ENCODE results near the gene SULT2B1.

Gene SULT2B1

GRCh38 chr19:48615231-48616040 is 63.5 kb downstream of the SULT2B1 start:
- no peak overlapping the region for H3K27ac Mint-ChIP-seq (ENCODE audit: low read depth)
- peaks cover 45% of the 10 kb centered on the region for H3K4me1 Mint-ChIP-seq
- no peaks in the 10 kb centered on the region for H3K9me3 Mint-ChIP-seq
- H3K27me3 Mint-ChIP-seq: no peaks in the 10 kb centered on the region
- ATAC-seq (replicated peaks; ENCODE audit: extremely low read depth, poor library complexity, severe bottlenecking): no peak
- H3K4me3 Mint-ChIP-seq: peak overlapping the region; percentile 18
- no peak for DNase-seq (ENCODE audit: low spot score in 2 of 2)
- H3K36me3 Mint-ChIP-seq (ENCODE audit: insufficient read depth): peaks cover 27% of the 10 kb centered on the region

- H3K4me3 Mint-ChIP-seq: peak overlapping the region; percentile 93
- no peak for ATAC-seq (replicated peaks; ENCODE audit: extremely low read depth, poor library complexity, severe bottlenecking)
- H3K4me1 Mint-ChIP-seq: peaks cover 45% of the 10 kb centered on the region
- H3K36me3 Mint-ChIP-seq (ENCODE audit: insufficient read depth): peaks cover 28% of the 10 kb centered on the region
- no peaks in the 10 kb centered on the region for H3K9me3 Mint-ChIP-seq
- no peak for DNase-seq (ENCODE audit: low spot score in 2 of 2)
- no peaks in the 10 kb centered on the region for H3K27me3 Mint-ChIP-seq
- peak overlapping the region; percentile 88 for H3K27ac Mint-ChIP-seq (ENCODE audit: low read depth)
These were observed 64.1 kb downstream of the SULT2B1 start for GRCh38 chr19:48616041-48616436.

- H3K27me3 Mint-ChIP-seq: no peaks in the 10 kb centered on the region
- H3K36me3 Mint-ChIP-seq (ENCODE audit: insufficient read depth): peaks cover 30% of the 10 kb centered on the region
- DNase-seq (ENCODE audit: low spot score in 2 of 2): no peak
- peak overlapping the region; percentile 93 for H3K4me3 Mint-ChIP-seq
- H3K27ac Mint-ChIP-seq (ENCODE audit: low read depth): peak overlapping the region; percentile 88
- H3K9me3 Mint-ChIP-seq: no peaks in the 10 kb centered on the region
- peaks cover 45% of the 10 kb centered on the region for H3K4me1 Mint-ChIP-seq
- ATAC-seq (replicated peaks; ENCODE audit: extremely low read depth, poor library complexity, severe bottlenecking): no peak
These were observed 64.6 kb downstream of the SULT2B1 start for GRCh38 chr19:48616491-48617056.

DNA sequence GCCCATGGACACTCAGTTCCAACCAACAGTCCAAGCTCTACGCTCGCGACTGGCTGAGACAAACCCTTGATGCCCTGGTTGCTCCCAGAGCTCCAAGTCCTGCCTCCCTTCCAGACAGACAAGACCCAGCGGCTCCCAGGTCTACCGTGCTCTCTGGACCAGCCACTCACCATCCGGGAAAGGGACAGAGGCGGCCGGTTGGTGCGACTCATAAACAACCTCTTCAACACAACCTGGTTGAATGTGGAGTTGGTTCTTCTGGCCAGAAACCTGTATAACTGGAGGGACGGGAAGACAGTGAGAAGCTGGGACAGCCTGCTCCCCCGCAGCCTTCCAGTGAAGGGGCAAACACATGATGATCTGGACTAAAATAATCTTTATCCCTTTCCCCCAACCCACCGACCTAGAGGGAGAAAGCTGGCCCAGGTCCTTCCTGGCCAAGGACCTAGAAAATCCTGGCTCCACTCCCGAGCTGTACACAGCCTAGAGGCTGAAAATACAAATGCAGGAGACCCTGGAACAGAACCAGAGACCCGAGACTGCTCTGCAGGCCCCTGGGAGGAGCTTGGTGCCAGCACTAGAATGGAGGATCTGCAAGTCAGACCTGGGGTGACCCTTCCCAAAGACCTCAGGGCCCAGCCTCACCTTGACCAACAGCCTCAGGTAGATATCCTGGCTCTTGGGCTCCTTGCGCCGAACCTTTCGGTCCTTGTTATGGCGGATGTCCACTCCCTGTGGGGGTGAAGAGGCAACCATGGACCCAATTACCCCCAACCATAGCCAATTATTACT is 65.4 kb downstream of the SULT2B1 start:
- Mint-ChIP-seq H3K4me1 (peaks cover 45% of the 10 kb centered on the region), H3K27me3 (no peaks in the 10 kb centered on the region)

DNA sequence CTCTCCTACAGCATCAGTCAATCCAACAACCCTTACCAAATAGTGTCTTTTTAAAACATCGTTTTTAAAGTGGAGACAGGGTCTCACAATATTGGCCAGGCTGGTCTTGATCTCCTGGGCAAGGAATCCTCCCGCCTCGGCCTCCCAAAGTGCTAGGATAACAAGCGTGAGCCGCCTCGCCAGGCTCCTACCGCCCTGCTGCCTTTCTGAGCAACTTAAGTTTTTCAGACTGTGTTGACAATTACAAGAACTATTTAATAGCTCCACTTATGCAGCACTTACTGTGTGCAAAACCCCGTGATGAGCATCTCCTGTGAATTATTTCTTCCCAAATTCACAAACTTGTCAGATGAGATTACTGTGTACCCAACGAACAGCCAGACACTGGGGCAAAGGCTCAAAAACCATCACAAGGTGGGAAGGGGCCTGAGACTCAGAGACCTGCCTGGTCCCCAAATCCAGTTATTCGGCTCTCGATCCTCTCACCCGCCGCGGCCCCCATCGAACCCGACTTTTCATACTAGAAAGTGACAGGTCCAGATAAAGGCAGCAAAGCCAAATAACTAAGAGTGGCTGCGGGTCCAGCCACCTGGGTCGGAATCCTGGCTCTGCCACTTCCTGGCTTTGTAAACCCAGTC is 66.4 kb downstream of the SULT2B1 start:
- peak overlapping the region; percentile 95 for H3K27ac Mint-ChIP-seq (ENCODE audit: low read depth)
- H3K9me3 Mint-ChIP-seq: no peaks in the 10 kb centered on the region
- DNase-seq (ENCODE audit: low spot score in 2 of 2) (no peak), ATAC-seq (replicated peaks; ENCODE audit: extremely low read depth, poor library complexity, severe bottlenecking) (no peak)
- no peaks in the 10 kb centered on the region for H3K27me3 Mint-ChIP-seq
- H3K4me1 Mint-ChIP-seq: peaks cover 48% of the 10 kb centered on the region
- peaks cover 34% of the 10 kb centered on the region for H3K36me3 Mint-ChIP-seq (ENCODE audit: insufficient read depth)
- peak overlapping the region; percentile 93 for H3K4me3 Mint-ChIP-seq

More for the DNA sequence above, 65.4 kb downstream of the SULT2B1 start:
- DNase-seq (ENCODE audit: low spot score in 2 of 2) (no peak), ATAC-seq (replicated peaks; ENCODE audit: extremely low read depth, poor library complexity, severe bottlenecking) (no peak)
- Mint-ChIP-seq H3K4me3 (peak overlapping the region; percentile 93), H3K9me3 (no peaks in the 10 kb centered on the region), H3K27ac (ENCODE audit: low read depth) (peak overlapping the region; percentile 88), H3K36me3 (ENCODE audit: insufficient read depth) (peaks cover 31% of the 10 kb centered on the region)

- Mint-ChIP-seq H3K27ac (ENCODE audit: low read depth) (peak within 1 kb of the TSS; percentile 95), H3K4me1 (peaks cover 50% of the 10 kb centered on the region)
These were observed 67.1 kb downstream of the SULT2B1 start, which contains the start of the genes RPL18 and SPHK2 for GRCh38 chr19:48618916-48619691. RPL18 (minus strand) TSS chr19:48619178; CDS start chr19:48619143, 35 bp downstream. SPHK2 (plus strand) TSS chr19:48619506; CDS start chr19:48620515, 1,009 bp downstream.

DNA sequence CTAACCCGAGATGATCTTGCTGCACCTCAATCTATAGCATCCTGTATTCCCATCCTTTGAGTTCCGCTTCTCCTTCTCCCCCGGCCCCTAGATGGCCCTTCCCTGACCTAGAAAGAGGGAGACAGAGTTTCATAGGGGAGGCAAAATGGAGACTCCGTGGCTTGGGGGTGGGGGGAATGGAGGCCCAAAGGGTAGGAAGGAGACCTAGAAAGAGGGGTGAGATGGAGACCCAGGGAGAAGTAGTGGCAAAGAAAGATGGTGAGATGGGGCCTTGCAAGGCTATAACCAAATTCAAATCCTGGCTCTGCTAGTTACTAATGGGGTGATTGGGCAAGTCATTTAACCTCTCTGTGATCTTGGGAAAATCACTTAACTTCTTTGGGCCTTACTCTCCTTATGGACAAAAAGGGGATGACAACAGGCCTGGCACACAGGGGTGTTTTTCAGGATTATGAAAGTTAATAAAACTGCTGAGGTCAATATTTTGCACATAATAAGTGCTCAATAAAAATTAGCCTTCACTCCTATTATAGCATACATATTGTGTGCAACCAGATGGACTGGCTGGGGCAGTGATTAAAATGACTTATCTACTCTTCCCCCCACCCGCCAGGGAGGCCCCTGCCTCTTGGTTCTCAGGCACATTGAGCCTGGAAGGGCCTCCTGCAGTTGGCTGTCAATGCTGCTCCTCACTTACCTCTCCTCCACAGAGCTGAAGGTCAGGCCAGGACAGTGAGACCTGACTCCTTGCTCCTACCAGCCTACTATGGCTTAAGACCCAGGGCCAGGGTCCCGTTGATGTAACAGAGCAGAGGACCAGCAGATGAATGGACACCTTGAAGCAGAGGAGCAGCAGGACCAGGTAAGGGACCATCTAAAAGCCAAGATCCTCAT is 68.0 kb downstream of the SULT2B1 start:
- no peak for DNase-seq (ENCODE audit: low spot score in 2 of 2)
- Mint-ChIP-seq H3K4me1 (peaks cover 57% of the 10 kb centered on the region), H3K27me3 (no peaks in the 10 kb centered on the region), H3K4me3 (peak overlapping the region; percentile 93), H3K9me3 (no peaks in the 10 kb centered on the region), H3K36me3 (ENCODE audit: insufficient read depth) (peaks cover 34% of the 10 kb centered on the region), H3K27ac (ENCODE audit: low read depth) (peak overlapping the region; percentile 95)
- ATAC-seq (replicated peaks; ENCODE audit: extremely low read depth, poor library complexity, severe bottlenecking): no peak

More at GRCh38 chr19:48618916-48619691, 67.1 kb downstream of the SULT2B1 start, which contains the start of the genes RPL18 and SPHK2:
- peak within 1 kb of the TSS; percentile 93 for H3K4me3 Mint-ChIP-seq
- DNase-seq (ENCODE audit: low spot score in 2 of 2) (peak; percentile 88 to 94), ATAC-seq (replicated peaks; ENCODE audit: extremely low read depth, poor library complexity, severe bottlenecking) (peak; percentile 81)
- peaks cover 33% of the 10 kb centered on the region for H3K36me3 Mint-ChIP-seq (ENCODE audit: insufficient read depth)
- no peaks in the 10 kb centered on the region for H3K27me3 Mint-ChIP-seq
- no peaks in the 10 kb centered on the region for H3K9me3 Mint-ChIP-seq

- no peak for DNase-seq (ENCODE audit: low spot score in 2 of 2)
- Mint-ChIP-seq H3K9me3 (no peaks in the 10 kb centered on the region), H3K36me3 (ENCODE audit: insufficient read depth) (peaks cover 27% of the 10 kb centered on the region), H3K27ac (ENCODE audit: low read depth) (peak overlapping the region; percentile 85), H3K27me3 (no peaks in the 10 kb centered on the region), H3K4me3 (peak overlapping the region; percentile 77), H3K4me1 (peaks cover 45% of the 10 kb centered on the region)
- no peak for ATAC-seq (replicated peaks; ENCODE audit: extremely low read depth, poor library complexity, severe bottlenecking)
These were observed 71.6 kb downstream of the SULT2B1 start for GRCh38 chr19:48623556-48624066.

- DNase-seq (ENCODE audit: low spot score in 2 of 2) (peak; percentile 80 to 81), ATAC-seq (replicated peaks; ENCODE audit: extremely low read depth, poor library complexity, severe bottlenecking) (peak; percentile 74)
- Mint-ChIP-seq H3K27ac (ENCODE audit: low read depth) (peak overlapping the region; percentile 85), H3K9me3 (no peaks in the 10 kb centered on the region), H3K4me1 (peaks cover 46% of the 10 kb centered on the region), H3K36me3 (ENCODE audit: insufficient read depth) (peaks cover 21% of the 10 kb centered on the region), H3K4me3 (peak overlapping the region; percentile 77), H3K27me3 (no peaks in the 10 kb centered on the region)
These were observed 72.2 kb downstream of the SULT2B1 start for GRCh38 chr19:48624067-48624594.

GRCh38 chr19:48624791-48625723 is 73.1 kb downstream of the SULT2B1 start:
- Mint-ChIP-seq H3K27me3 (no peaks in the 10 kb centered on the region), H3K4me1 (peaks cover 38% of the 10 kb centered on the region), H3K36me3 (ENCODE audit: insufficient read depth) (peaks cover 16% of the 10 kb centered on the region), H3K27ac (ENCODE audit: low read depth) (no peak overlapping the region), H3K9me3 (no peaks in the 10 kb centered on the region), H3K4me3 (peak overlapping the region; percentile 77)
- no peak for DNase-seq (ENCODE audit: low spot score in 2 of 2)
- ATAC-seq (replicated peaks; ENCODE audit: extremely low read depth, poor library complexity, severe bottlenecking): no peak
